ENCODE data around the gene PTPRCAP.

- no peak for TF ChIP-seq POLR2A (IDR thresholded peaks at IDR 0.05; ENCODE audit: extremely low read depth, insufficient read length)
- no peak for TF ChIP-seq CTCF (IDR thresholded peaks at IDR 0.05; ENCODE audit: low read depth, low read length)
- no peak for TF ChIP-seq MAX (IDR thresholded peaks at IDR 0.05; ENCODE audit: low read depth, low read length)
- no peak for TF ChIP-seq MYC (IDR thresholded peaks at IDR 0.05; ENCODE audit: low read depth, low read length)
Observed at GRCh38 chr11:67396587-67397389, 40.7 kb downstream of the PTPRCAP start.

Data from NB4 (cell line).